CD8-positive, alpha-beta memory T cell (primary cell): ENCODE data around the gene MAP2K5. TPM values are rescaled to one million over a fixed set of nuclear protein-coding genes. Genes with fewer than 3 reads are reported as not detected.

ENCODE experiments used
- CTCF ChIA-PET: fragments of 350-600 bp; sonication (Branson Sonifier 250); formaldehyde crosslinking; loops from one replicate; lab custom pipeline; 2021; ENCODE audit warnings: antibody characterized with exemption; lab: Charles Lee
- POLR2A ChIA-PET: fragments of 350-600 bp; sonication (Branson Sonifier 250); formaldehyde crosslinking; loops from one replicate; lab custom pipeline; 2021; ENCODE audit warnings: antibody characterized with exemption; lab: Charles Lee
- DNase-seq, 5 donors: peaks; one replicate each; pipeline versions ENCODE4 v3.0.0 to v3.0.0-alpha.2; 2020 to 2022; ENCODE audit warnings: mixed read lengths in 1 of 5
- H3K27ac ChIP-seq: one replicate; pipeline ENCODE4 v1.7.0; 2013; ENCODE audit warnings: low read depth, mild to moderate bottlenecking, low read length, moderate library complexity
- H3K27me3 ChIP-seq: 2 replicates; pipeline ENCODE4 v1.7.0; 2013; ENCODE audit warnings: low read length, mild to moderate bottlenecking; ENCODE audit not compliant: insufficient read depth, poor library complexity, severe bottlenecking
- H3K36me3 ChIP-seq: 2 replicates; pipeline ENCODE4 v1.7.0; 2013; ENCODE audit warnings: mild to moderate bottlenecking, low read length, moderate library complexity; ENCODE audit not compliant: insufficient read depth
- H3K4me1 ChIP-seq: 2 replicates; pipeline ENCODE4 v1.7.0; 2013; ENCODE audit warnings: mild to moderate bottlenecking, low read length, moderate library complexity; ENCODE audit not compliant: insufficient read depth
- H3K4me3 ChIP-seq: 2 replicates; pipeline ENCODE4 v1.7.0; 2013; ENCODE audit warnings: mild to moderate bottlenecking, low read length
- H3K9me3 ChIP-seq: 2 replicates; pipeline ENCODE4 v1.7.0; 2013; ENCODE audit warnings: mild to moderate bottlenecking, low read length
- H3K27ac Mint-ChIP-seq, 8 donors: one replicate each; pipeline ENCODE4 v1.8.0; 2020 to 2021; ENCODE audit warnings: mixed read lengths in 8 of 8, mild to moderate bottlenecking in 6 of 8, inconsistent platforms in 3 of 8, moderate library complexity in 3 of 8
- H3K27me3 Mint-ChIP-seq, 2 donors: one replicate each; pipeline ENCODE4 v1.8.0; 2020 to 2021; ENCODE audit warnings: mixed read lengths in 2 of 2, mild to moderate bottlenecking in 1 of 2, moderate library complexity in 1 of 2
- H3K36me3 Mint-ChIP-seq, 3 donors: one replicate each; pipeline ENCODE4 v1.8.0; 2020 to 2021; ENCODE audit warnings: mixed read lengths in 3 of 3, inconsistent platforms in 1 of 3, mild to moderate bottlenecking in 1 of 3
- H3K4me1 Mint-ChIP-seq, 3 donors: one replicate each; pipeline ENCODE4 v1.8.0; 2020 to 2021; ENCODE audit warnings: mixed read lengths in 3 of 3, inconsistent platforms in 1 of 3, mild to moderate bottlenecking in 1 of 3
- H3K4me3 Mint-ChIP-seq, 7 donors: one replicate each; pipeline ENCODE4 v1.8.0; 2020 to 2021; ENCODE audit warnings: mixed read lengths in 7 of 7, mild to moderate bottlenecking in 6 of 7, moderate library complexity in 4 of 7, inconsistent platforms in 2 of 7
- H3K9me3 Mint-ChIP-seq, 5 donors: one replicate each; pipeline ENCODE4 v1.8.0; 2020 to 2022; ENCODE audit warnings: mixed read lengths in 5 of 5, mild to moderate bottlenecking in 3 of 5, moderate library complexity in 2 of 5, inconsistent platforms in 1 of 5
- polyA plus RNA-seq: library from polyadenylated mRNA; unstranded; fragments of 300-500 nt; fragmentation: Illumina TruSeq; gene quantifications from one replicate; pipeline ENCODE4 v1.2.3, GENCODE V29; 2021
- total RNA-seq, 2 experiments: library from RNA; stranded (reverse); gene quantifications; one replicate each; pipeline ENCODE4 v1.2.3, GENCODE V29; 2021

The MAP2K5 gene
- total and polyA plus RNA-seq, 3 experiments from 2014 or later, result 20.0 to 21.4 (median 20.1) TPM

DNA sequence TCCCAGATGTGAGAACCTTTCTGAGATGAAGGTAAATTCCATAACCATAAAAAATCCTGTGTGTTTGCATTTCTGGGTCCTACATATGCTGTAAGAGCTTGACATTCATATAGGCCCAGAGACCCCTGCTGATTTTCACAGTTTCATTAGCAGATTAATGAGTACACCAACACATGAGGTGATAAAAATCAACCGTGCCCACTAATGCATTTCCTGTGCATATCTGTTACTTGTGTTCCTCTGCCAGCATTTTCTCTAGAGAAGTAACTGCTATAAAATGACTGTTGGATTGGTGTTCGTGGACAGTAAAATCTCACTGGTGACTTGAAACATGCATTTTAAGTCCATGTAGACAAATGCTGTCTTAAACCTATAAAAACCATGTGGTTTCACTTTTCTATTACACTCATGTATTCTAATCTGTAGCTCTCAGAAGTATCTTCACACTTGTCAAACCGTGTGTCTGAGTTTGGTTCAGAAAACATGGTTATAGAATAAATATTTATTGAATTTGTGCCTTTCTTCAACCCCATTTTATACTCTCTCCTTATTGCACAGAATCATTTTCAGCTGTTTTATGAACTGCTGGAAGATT lies 14.6 kb downstream of the MAP2K5 start:
- ChIA-PET CTCF (no interaction called here), POLR2A (no interaction called here)
- no peaks in the 10 kb centered on the region for H3K4me1 ChIP-seq
- Mint-ChIP-seq H3K27ac (no peak overlapping the region), H3K36me3 (peaks cover 29 to 59% (median 40%) of the 10 kb centered on the region in 3 donors), H3K4me3 (no peak overlapping the region), H3K4me1 (peaks cover 13 to 23% (median 22%) of the 10 kb centered on the region in 3 donors), H3K9me3 (peaks cover 0 to 2% (median 0%) of the 10 kb centered on the region in 5 donors), H3K27me3 (no peaks in the 10 kb centered on the region)
- no peak overlapping the region for H3K4me3 ChIP-seq
- no peaks in the 10 kb centered on the region for H3K27me3 ChIP-seq
- no peaks in the 10 kb centered on the region for H3K9me3 ChIP-seq
- H3K36me3 ChIP-seq, result no peaks in the 10 kb centered on the region
- DNase-seq, result no peak
- H3K27ac ChIP-seq, result no peak overlapping the region

DNA sequence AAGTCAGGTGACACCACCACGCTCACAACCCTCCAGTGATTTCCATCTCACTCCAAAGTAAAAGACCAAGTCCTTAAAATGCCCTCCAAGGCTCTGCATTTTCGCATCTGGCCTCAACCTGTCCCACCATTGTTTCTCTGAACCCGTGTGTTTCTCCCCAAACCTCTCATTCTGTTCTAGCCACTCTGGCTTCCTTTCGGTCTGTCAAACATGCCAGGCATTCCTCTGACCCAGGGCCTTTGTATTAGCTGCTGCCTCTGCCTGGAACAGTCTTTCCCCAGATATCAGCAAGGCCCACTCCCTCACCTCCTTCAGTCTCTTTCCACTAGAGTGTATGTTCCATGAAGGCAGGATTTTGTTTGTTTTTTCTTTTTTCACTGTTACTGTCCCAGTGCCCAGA lies 16.0 kb downstream of the MAP2K5 start:
- no peak for DNase-seq
- H3K36me3 ChIP-seq, result no peaks in the 10 kb centered on the region
- ChIA-PET POLR2A (no interaction called here), CTCF (no interaction called here)
- Mint-ChIP-seq H3K9me3 (peaks cover 0 to 2% (median 0%) of the 10 kb centered on the region in 5 donors), H3K27me3 (no peaks in the 10 kb centered on the region), H3K27ac (peak overlapping the region in 1 of 8 donors; percentile 48), H3K4me1 (peaks cover 14 to 28% (median 22%) of the 10 kb centered on the region in 3 donors), H3K4me3 (no peak overlapping the region), H3K36me3 (peaks cover 29 to 56% (median 40%) of the 10 kb centered on the region in 3 donors)
- H3K4me1 ChIP-seq, result no peaks in the 10 kb centered on the region
- no peak overlapping the region for H3K27ac ChIP-seq
- no peaks in the 10 kb centered on the region for H3K9me3 ChIP-seq
- no peaks in the 10 kb centered on the region for H3K27me3 ChIP-seq
- no peak overlapping the region for H3K4me3 ChIP-seq

DNA sequence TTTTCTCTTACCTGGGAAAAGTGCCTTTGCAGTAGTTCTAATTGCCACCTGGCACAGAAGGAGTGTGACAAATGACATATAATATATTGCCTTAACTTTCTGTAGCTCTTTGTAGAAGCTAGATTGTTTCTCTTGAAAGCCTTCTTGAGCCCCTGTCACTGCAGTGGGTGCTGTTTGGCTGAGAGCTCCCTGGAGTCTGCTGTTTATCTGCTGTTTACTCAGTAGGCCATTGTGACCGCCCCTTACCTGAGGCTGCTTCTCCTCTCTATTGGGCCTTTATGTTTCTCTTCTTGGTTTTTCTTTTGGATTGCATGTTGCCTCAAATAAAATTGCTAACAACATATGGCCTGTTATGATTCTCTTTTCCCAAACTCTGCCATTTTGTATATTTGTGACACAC lies 16.7 kb downstream of the MAP2K5 start:
- Mint-ChIP-seq H3K27ac (peak overlapping the region in 1 of 8 donors; percentile 17), H3K4me1 (peaks cover 20 to 35% (median 28%) of the 10 kb centered on the region in 3 donors), H3K36me3 (peaks cover 29 to 62% (median 40%) of the 10 kb centered on the region in 3 donors), H3K9me3 (peaks cover 0 to 2% (median 0%) of the 10 kb centered on the region in 5 donors), H3K27me3 (no peaks in the 10 kb centered on the region), H3K4me3 (no peak overlapping the region)
- Histone ChIP-seq H3K27me3 (no peaks in the 10 kb centered on the region), H3K36me3 (no peaks in the 10 kb centered on the region), H3K4me1 (no peaks in the 10 kb centered on the region), H3K9me3 (no peaks in the 10 kb centered on the region), H3K27ac (no peak overlapping the region), H3K4me3 (no peak overlapping the region)
- ChIA-PET CTCF (no interaction called here), POLR2A (no interaction called here)
- no peak for DNase-seq

DNA sequence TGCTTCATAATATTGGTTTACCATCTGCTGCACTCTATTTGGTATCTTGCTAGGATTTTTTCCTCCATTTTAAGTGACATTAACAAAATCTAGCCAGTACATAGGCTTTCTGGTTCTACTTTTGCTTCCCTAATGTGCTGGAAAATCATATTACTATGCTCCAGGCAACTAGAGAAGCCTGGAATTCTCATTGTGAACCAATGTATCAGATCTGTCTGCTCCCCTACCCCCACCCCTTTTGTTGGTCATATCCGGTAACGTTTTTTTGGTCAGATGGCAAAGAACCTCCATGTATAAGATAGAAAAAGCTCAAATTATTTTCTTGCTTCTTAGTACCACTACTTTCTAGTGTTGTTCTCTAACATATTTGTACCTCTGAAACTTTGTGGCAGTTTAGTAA lies 17.1 kb downstream of the MAP2K5 start:
- Histone ChIP-seq H3K27ac (no peak overlapping the region), H3K4me3 (no peak overlapping the region), H3K4me1 (no peaks in the 10 kb centered on the region), H3K27me3 (no peaks in the 10 kb centered on the region), H3K9me3 (no peaks in the 10 kb centered on the region), H3K36me3 (no peaks in the 10 kb centered on the region)
- no peak overlapping the region for H3K27ac Mint-ChIP-seq
- ChIA-PET CTCF (no interaction called here), POLR2A (interaction anchor here (0.6 kb wide), 1 partner anchor 464 kb away, joined by 3 read pairs; no protein-coding TSS in a partner anchor)
- H3K4me3 Mint-ChIP-seq, result no peak overlapping the region
- H3K27me3 Mint-ChIP-seq, result no peaks in the 10 kb centered on the region
- no peak for DNase-seq
- H3K4me1 Mint-ChIP-seq, result peaks cover 23 to 36% (median 30%) of the 10 kb centered on the region in 3 donors
- H3K36me3 Mint-ChIP-seq, result peaks cover 27 to 61% (median 35%) of the 10 kb centered on the region in 3 donors
- peaks cover 0 to 2% (median 0%) of the 10 kb centered on the region in 5 donors for H3K9me3 Mint-ChIP-seq

DNA sequence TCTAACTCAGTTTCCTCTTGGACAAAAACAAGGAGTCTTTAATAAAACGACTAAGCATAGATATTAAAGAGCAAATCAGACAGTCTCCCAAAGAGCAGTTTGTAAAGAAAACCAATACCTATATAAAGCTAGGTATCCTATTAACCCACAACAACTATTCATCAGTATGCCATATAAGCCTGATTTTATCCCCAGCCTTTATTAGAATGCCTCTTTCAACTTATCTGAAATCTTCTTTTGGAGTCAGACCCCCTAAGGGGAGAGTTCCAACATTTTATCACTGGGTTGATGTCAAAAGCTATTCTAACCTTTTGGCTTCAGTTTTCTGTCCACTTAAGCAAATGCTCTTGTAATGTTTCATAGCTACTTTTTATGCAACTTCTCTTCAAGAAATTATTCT lies 17.8 kb downstream of the MAP2K5 start:
- Mint-ChIP-seq H3K27me3 (no peaks in the 10 kb centered on the region), H3K36me3 (peaks cover 21 to 60% (median 31%) of the 10 kb centered on the region in 3 donors), H3K4me1 (peaks cover 21 to 37% (median 29%) of the 10 kb centered on the region in 3 donors), H3K4me3 (no peak overlapping the region), H3K27ac (peak overlapping the region in 1 of 8 donors; percentile 24), H3K9me3 (peaks cover 0 to 2% (median 0%) of the 10 kb centered on the region in 5 donors)
- POLR2A ChIA-PET, result interaction anchor here (0.6 kb wide), 1 partner anchor 465 kb away, joined by 3 read pairs; no protein-coding TSS in a partner anchor
- DNase-seq, result no peak
- CTCF ChIA-PET, result no interaction called here
- no peaks in the 10 kb centered on the region for H3K27me3 ChIP-seq
- H3K4me1 ChIP-seq, result no peaks in the 10 kb centered on the region
- H3K36me3 ChIP-seq, result no peaks in the 10 kb centered on the region
- H3K27ac ChIP-seq, result no peak overlapping the region
- H3K9me3 ChIP-seq, result no peaks in the 10 kb centered on the region
- no peak overlapping the region for H3K4me3 ChIP-seq

DNA sequence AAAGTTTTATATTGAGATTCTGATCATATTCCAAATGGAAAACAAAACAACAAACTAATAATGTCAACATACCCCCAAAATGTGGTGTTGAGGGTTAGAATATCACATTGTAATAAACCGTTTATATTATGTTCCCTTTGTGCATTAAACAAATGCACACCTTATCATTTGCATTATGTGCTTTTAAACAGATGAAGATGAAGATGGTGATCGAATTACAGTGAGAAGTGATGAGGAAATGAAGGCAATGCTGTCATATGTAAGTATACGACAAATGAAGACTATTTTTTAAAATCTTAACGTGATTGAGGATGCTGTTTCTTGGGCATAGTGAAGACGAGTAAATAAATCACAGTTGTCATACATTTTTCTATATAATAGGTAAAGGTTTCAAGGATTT lies 20.6 kb downstream of the MAP2K5 start:
- H3K36me3 ChIP-seq, result no peaks in the 10 kb centered on the region
- POLR2A ChIA-PET, result no interaction called here
- CTCF ChIA-PET, result no interaction called here

DNA sequence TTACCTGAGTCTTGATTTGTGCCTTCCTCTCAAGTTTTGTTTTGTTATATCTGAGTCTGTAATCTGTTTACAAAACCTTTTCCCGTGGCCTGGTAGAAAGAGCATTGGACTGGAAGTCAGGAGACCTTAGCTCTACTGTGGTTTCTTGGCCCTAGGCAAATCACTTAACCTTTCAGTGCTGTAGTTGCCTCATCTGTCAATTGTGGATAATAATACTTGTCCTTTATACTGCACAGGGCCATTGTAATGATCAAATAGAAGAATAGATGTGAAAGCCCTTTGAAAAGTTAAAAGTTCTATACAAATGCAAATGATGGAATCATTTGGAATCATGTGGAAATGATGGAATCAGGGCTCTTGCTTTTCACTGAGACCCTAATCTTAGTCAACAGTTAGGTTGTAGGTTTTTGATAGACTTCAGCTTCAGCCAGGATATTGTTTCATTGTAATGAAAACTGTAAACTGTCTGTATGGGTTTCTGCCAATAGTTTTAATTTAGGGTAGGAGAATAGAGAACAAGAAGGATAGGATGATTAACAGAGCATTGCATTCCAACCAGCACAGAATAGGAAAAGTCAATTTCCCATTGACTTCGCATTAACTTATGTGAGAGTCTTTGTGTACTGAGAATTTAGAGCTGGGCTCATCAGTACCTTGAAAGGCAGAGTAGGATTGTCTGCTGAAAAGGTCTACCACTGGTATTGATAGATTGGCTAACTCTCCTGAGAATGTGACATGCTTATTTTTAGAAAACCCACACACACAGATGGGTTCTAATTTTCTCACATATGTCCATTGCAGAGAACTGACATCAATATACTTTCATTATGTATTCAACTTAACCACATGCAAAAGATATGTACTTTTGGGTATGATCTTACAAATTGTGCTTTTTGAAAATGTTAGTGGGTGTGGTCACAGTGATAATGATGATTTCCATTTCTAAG lies 21.8 kb downstream of the MAP2K5 start:
- ChIA-PET CTCF (no interaction called here), POLR2A (no interaction called here)

More for the DNA sequence above, 20.6 kb downstream of the MAP2K5 start:
- Mint-ChIP-seq H3K9me3 (peaks cover 0 to 2% (median 0%) of the 10 kb centered on the region in 5 donors), H3K4me3 (no peak overlapping the region), H3K27me3 (no peaks in the 10 kb centered on the region), H3K4me1 (peaks cover 16 to 25% (median 20%) of the 10 kb centered on the region in 3 donors), H3K36me3 (peaks cover 17 to 52% (median 25%) of the 10 kb centered on the region in 3 donors), H3K27ac (peak overlapping the region in 1 of 8 donors; percentile 32)
- no peak overlapping the region for H3K4me3 ChIP-seq
- DNase-seq, result no peak
- no peaks in the 10 kb centered on the region for H3K4me1 ChIP-seq
- H3K9me3 ChIP-seq, result no peaks in the 10 kb centered on the region
- H3K27ac ChIP-seq, result no peak overlapping the region
- H3K27me3 ChIP-seq, result no peaks in the 10 kb centered on the region

DNA sequence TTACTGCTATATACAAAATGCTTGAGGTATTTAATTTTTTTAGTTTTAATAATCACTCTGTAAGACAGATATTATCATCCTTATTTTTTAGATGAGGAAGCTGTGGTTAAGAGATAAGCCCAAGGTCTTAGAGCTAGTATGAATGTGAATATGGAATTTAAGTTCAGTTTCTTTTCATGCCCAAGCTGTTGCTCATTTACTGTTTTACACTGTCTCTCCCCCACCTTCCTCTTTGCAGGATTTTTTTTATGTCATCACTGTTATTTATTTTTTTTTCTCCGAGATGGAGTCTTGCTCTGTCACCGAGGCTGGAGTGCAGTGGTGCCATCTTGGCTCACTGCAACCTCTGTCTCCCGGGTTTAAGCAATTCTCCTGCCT lies 22.5 kb downstream of the MAP2K5 start:
- no peaks in the 10 kb centered on the region for H3K27me3 ChIP-seq
- CTCF ChIA-PET, result no interaction called here
- Mint-ChIP-seq H3K27me3 (no peaks in the 10 kb centered on the region), H3K4me3 (no peak overlapping the region), H3K36me3 (peaks cover 8 to 48% (median 12%) of the 10 kb centered on the region in 3 donors), H3K4me1 (peaks cover 16 to 22% (median 19%) of the 10 kb centered on the region in 3 donors), H3K27ac (peak overlapping the region in 1 of 8 donors; percentile 35), H3K9me3 (no peaks in the 10 kb centered on the region)
- POLR2A ChIA-PET, result no interaction called here
- H3K36me3 ChIP-seq, result no peaks in the 10 kb centered on the region
- H3K4me1 ChIP-seq, result no peaks in the 10 kb centered on the region
- H3K9me3 ChIP-seq, result no peaks in the 10 kb centered on the region
- no peak overlapping the region for H3K27ac ChIP-seq
- H3K4me3 ChIP-seq, result no peak overlapping the region
- no peak for DNase-seq

More for the DNA sequence above, 21.8 kb downstream of the MAP2K5 start:
- Mint-ChIP-seq H3K36me3 (peaks cover 12 to 50% (median 13%) of the 10 kb centered on the region in 3 donors), H3K4me1 (peaks cover 16 to 22% (median 22%) of the 10 kb centered on the region in 3 donors), H3K9me3 (no peaks in the 10 kb centered on the region), H3K27ac (peak overlapping the region in 5 of 8 donors; percentile 5 to 61 (median 42)), H3K4me3 (no peak overlapping the region), H3K27me3 (no peaks in the 10 kb centered on the region)
- no peak for DNase-seq
- no peaks in the 10 kb centered on the region for H3K9me3 ChIP-seq
- no peak overlapping the region for H3K27ac ChIP-seq
- no peak overlapping the region for H3K4me3 ChIP-seq
- no peaks in the 10 kb centered on the region for H3K36me3 ChIP-seq
- H3K27me3 ChIP-seq, result no peaks in the 10 kb centered on the region
- no peaks in the 10 kb centered on the region for H3K4me1 ChIP-seq
